GM19452 (cell line): ENCODE data around the gene NEDD9.

ENCODE experiments used
- ATAC-seq: cut with Tn5 transposase; IDR thresholded peaks from one replicate; pipeline ENCODE4 v1.9.1; 2021; ENCODE audit not compliant: unreplicated experiment

NEDD9 gene

DNA sequence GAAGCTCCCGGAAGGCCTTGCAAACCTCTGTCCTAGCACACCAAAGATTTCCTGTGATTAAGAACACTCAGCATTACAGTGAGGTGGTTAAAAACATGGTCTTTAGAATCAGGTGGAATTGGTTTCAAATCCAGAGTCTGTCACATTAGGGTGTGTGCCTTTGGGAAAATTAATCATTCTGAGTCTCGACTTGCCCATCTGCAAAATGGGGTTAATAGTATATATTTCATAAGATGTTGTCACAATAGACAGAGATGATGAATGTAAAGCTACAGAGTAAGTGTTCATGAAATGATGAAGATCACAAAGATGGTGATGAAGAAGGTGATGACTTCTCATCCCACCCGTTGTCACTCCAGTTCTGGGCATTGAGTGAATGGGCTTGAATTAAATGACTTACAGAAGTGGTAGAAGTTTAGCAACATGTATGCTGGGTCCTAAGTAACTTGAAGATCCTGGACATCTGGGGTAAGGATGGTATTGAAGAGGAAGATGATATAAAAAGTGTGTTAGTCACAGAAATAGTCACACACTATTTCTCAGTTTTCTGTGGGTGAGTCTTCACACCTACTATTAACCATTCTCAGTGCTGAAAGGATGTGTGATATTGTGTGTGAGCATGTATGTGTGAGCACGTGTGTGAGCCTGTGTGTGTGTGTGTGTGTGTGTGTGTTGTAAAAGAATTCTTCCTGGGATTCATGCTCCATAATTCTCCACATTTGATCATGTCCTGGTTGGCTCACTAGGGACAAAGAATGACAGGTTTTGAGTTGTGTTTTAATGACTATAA lies 28.0 kb upstream of the NEDD9 start:
- ATAC-seq: no peak

DNA sequence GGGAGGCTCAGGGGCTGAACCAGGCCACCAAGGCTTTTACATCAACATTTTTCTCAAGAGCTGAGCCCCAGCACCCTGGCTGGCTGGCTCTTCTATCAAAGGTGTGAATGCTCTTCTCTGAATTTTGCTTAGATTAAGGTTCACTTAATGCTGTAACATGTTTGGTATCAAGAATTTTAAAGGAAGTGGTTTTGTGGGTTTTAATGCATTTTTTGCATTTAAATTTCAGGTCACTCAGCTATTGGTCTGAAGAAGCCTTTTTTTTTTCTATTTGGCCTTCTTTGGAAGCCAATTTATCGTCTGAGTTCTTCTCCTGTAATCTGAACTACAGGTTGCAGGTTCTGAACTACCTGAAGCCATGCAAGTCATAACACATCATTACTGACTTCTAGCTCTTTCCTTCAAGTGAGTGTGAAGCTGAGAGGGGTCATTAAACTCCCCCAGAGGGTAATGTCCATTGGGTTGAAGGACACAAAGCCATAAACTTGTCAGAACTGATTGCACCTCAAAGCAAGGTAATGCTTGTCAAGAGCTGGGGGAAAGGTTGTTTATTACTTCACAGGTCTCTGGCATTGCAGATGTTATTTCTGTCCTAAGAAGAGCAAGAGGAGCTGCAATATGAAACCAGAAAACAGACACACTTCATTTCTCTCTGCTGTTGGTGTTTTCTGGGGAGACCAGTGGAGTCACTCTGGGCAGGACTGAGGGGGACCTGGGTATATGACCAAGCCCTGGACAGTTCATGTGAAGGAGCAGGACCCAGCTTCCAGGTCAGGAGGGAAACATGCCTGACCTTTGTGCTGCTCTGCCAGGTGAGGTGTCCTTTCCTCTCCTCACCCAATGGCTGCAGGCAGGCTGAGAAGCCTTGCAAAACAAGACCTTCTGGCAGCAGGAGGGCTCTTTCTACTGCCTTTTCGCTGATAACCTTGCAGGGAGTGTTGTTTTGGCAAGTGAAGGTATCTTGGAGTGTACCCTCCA lies 26.1 kb upstream of the NEDD9 start:
- peak; percentile 52 for ATAC-seq

DNA sequence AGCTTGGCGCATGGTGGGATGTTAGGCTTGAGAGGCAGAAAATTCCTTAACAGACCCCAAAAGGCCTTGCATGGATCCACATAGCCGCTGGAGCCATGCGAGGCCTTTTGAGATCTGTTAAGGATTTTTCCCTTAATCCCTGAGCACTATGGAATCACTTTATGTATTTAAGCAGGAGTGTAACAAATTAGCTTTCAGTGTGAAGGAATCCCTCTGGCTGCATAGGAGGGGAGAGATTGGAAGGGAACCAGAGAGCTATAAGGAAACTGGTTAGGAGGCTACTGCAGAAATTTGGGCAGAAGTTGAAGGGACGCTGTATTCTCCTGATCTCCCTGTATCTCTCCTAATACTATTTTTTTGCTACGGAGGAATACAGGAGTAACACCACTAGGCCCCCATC lies 23.1 kb upstream of the NEDD9 start:
- ATAC-seq: no peak

DNA sequence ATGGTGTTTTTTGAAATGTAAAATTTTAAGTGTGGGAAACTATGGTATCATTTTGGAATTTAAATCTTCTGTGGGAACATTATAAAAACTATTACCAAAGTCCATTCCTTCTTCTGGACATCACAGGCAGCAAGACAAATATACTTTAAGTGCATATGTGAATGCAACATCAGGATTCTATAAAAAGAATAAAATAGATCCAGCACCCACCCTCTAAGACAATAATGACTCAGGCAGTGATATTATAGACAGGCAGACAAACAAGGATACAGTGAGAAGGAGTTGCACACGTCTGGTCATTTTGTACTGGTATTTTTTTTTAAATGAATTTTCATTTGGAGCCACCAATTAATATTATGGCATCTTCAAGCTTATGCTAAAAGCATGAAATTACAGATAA lies 21.1 kb upstream of the NEDD9 start:
- no peak for ATAC-seq

DNA sequence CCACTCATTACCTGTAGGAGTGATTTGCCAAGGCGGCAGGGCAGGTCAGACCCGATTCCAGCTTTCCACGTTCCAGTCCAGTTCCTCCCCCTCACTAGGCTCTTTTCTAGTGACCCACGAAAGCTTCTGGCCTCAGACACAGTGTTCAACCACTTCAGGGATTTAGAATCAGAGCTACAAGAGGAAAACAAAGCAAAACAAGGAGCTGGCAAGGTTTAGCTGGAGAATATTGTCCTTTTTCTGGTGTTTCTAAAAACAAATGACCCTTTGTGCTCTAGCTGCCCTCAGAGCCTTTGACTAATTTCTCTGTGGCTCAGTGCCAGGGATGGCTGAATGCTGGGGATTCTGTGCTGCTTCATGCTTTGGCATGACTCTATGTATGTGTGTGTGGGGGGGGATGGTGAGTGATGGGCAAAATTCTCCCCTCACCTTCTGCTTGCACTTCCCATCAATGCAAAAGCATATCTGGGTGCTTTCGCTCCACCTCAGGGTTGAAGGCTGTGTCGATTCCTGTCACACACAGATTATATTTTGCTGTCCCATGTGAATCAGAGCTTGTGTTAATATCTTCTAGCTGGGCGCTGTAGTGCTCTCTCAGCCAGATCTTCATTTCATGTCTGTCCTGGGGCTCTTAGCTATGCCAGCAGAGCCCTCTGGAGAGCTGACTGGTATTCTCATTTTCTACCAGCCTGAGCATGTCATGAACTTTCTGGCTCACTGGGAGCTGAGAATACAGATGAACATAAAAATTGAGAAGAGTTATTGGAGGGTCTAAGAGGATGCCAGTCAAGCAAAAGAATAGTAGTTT lies 19.3 kb upstream of the NEDD9 start:
- ATAC-seq: no peak

DNA sequence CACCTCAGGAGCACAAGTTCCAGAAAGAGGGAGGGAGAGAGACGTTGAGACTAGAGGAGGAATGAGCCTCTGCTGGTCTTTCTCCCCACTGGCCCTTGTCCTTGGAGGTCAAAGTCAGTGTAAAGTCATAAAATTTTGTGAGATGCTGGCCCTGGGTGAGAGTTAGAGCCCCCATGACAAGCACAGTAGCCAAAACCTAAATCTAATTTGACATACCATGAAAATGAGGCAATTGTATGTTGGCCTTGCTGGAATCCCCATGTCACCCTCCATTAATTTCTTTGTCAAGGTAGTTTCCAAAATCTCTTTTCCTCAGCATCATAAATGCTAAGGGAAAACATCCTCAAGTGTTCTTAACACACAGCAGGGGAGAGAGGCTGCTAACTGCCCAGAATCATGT lies 17.6 kb upstream of the NEDD9 start:
- no peak for ATAC-seq

DNA sequence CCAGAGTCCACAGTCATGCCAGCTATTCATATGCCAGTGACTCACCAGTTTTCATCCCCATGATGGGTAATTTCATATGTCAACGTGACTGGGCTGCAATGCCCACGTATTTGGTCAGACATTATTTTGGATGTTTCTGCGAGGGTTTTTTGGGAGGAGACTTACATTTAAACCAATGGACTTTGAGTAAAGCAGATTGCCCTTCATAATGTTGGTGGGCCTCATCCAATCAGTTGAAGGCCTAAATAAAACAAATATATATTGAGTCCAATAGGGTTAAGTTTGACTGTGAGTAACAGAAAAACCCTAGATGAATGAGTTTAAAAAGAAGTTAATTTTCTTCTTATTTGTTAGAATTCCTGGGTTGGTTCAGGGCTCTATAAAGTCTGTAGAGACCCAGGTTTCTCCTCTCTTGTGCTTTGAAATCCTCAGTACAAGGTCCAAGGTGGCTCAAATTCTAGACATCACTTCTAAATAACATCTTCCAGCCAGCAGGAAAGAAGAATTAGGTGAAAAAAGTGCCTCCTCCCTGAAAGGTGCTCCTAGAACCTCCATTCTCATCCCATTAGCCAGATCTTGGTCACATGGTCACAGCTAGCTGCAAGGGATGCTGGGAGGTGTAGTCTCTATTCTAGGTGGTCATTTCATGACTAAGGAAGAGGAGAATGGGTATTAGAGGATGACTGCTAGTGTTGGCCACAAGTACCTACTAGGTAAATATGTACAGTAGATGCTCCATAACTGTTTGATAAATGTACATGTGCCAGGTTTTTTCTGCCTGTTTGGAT lies 16.7 kb upstream of the NEDD9 start:
- ATAC-seq: no peak

DNA sequence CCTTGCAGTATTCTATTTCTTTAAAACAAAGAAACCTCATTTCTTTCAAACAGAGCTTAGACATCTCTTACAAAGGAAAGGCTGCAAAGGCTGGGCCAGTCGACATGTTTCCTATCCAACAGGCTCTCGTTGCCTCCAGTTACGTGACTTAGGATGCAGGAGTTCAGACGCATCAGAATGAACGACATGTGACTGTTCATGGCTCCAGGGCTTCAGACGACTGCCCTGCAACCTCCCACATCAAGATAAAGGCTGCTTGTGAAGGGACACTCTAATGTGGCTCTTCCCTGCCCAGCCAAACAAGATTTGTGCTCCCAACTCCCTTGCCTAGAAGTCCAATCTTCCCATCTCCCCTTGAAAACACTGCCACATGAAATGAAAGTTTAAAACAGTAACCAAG lies 14.3 kb upstream of the NEDD9 start:
- no peak for ATAC-seq

DNA sequence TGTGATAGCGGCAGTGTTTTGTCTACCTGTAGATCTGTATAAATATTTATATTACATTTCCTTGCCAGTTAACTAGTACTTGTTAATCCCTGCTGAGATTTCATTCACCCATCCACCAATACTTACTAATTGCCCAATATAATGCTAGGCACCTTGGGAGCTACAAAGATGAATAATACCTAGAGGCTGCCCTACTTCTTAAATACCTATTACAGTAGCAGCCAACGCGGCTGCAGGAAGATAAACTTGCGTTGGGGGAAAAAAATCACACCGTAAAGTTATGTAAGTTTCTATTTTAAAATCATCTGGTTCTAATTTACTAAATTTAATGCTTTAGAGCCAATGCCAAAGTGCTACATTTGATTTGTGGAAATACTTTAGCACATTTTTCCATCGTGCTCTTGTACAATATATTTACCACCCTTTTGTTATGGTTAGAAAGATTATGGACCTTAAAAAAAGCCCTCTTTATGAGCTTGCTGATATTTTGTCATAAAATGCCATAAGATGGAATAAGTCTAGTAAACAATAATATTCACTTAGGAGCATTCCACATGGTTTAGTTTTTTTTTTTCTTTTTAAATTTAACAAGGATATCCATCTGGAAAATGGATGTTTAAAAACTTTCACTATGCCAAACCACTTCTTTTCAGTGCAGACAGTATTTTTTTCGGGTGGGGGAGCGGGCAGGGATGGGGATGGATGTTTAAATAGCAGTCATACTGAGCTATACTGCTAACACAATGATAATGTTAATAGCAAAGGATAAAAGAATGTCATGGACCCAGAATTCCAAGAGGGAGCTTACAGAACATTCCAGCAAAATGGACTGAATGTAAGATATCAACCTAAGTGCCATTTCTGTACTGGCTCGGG lies 13.2 kb upstream of the NEDD9 start:
- ATAC-seq: no peak

DNA sequence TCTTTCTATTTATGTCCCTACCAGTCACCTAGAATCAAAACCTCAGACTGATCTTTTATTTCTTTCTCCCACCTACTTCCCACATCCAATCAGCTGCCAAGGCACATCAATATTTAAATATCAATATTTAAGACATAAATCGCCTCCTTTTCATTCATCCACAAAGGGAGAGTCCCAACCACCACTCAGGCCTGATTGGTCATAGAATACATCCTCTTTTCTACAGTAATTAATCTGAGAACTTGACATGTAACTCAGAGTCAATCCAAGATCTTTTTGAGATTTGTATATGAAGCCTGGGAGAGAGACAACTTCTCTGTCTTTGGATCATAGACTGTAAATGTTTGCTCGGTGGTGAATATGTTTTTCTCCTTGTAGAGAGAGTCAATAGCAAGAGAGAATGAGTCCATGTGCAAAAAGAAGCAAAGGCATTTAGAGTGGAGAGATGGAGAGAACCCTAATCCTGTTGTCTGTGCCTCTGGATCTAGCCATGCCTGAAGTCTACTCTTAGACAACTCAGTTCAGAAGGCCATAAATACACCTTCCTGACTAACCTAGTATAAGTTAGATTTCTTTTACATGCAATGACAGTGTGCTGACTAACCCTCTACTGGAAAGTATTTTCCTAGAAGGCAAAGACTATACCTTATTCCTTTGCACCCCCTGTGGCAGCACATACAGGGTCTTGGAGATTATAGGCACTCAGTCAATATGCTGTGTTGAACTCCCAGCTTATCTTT lies 12.1 kb upstream of the NEDD9 start:
- ATAC-seq: no peak

DNA sequence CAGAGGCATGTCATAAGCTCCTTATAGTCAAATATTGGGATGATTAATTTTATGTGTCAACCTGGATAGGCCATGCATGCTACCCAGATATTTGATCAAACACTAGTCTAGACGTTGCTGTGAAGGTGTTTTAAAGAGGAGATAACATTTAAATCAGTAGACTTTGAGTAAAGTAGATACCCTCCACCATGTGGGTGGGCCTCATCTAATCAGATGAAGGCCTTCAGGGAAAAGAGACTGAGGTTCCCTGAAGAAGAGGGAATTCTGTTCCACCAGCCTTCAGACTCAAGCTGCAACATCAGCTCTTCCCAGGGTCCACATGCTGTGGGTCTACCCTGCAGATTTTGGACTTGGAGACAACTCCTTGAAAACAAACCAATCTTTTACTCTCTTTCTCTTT lies 11.4 kb upstream of the NEDD9 start:
- ATAC-seq: no peak

DNA sequence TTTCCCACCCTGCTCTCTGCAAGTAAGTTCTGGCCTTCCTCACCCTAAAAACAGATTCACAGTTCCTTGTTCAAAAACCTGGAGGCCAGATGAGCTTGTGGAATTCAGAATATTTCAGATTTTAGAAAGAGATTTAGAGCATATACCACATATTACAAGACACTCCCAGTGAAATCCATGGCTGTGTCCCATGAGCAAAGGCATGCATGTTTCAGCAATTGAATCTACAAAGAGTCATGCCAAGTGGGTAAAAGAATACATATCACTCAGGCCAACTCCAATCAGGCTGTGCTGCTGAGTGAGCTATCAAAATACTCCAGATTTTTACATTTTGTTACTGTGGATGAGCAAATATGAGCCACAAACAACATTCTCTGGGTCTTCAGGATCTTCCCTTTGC lies 10.2 kb upstream of the NEDD9 start:
- ATAC-seq: no peak

DNA sequence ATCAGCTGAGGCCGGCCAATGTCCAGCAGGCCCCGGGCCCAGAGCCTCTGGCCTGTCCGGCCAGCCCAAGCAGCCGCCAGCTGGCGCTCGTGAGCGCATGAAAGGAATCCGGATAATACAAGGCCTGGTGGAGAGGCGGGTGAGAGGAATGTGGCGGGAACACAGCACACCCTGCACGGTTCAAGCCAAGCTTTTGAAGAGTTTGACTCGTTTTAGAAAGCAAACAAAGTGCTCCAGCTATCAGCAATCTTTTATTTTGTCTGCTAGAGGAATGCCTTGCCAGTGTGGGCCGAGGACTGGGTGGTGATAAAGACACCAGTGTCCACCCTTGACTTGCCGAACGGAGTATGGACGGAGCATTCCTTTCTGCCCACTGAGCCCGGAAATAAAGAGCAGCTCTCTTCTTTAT lies 9.3 kb upstream of the NEDD9 start:
- ATAC-seq: no peak

DNA sequence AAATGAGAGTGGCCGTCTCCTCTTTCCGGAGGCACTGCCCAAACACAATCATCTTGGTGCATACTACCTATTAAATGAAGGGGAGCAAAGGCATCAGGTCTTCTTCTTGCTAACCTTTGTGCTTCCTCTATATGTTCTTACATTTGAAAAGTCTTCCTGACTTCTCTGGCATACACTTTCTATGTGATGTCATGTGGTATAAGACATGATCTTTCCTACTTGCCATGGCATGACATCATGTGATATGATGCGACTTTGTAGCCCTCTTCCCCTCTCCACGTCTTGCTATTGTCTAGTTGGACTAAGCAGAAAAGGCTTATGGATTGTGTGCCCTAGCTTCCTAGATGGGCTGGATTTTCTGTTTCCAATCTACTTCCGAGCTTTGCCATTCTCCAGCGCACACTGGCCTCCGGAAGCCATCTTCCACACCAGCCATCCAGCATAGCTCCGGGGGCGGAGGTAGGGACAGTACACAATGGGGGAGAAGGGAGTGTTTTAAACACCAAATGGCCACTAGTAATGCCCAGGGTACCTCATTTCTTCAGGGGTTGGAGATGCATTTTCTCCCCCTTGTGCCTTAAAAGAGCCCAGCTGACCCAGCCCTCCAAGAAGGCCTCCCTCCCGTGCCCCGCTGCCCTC lies 8.8 kb upstream of the NEDD9 start:
- no peak for ATAC-seq

DNA sequence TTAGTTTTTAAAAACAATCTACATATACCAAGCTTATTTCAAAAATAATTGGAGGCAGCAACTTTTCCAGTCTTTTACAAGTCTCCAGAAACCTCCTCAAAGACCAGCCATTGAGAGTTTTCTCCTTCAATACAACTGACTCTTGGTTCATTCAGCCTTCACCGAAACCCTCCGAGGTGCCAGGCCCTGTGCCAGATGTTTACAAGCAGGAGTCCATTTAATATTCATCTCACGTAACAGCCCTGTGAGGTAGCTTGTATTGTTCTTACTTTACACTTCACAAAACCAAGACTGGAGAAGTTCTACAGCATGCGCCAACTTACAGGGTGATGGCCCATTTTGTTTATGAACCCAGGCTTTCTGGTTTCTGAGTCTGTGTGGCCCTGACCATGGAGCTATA lies 5.5 kb upstream of the NEDD9 start:
- ATAC-seq: no peak

DNA sequence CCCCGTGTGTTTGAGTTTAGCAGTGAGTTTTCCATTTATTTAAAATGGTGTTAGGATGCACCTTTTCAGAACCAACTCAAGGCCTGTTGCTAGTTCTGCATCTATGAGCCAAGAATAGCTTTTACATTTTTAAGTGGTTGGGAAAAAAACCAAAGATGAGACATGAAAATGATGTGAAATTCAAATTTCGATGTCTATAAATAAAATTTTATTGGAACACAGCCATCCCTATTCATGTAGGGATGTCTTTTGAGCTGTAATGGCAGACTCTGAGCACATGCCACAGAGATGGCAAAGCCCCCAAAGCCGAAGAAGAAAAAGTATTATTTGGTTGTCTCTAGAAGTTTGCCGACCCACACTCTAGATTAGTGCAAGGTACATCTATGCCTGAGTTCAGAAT lies 5.0 kb upstream of the NEDD9 start:
- no peak for ATAC-seq

DNA sequence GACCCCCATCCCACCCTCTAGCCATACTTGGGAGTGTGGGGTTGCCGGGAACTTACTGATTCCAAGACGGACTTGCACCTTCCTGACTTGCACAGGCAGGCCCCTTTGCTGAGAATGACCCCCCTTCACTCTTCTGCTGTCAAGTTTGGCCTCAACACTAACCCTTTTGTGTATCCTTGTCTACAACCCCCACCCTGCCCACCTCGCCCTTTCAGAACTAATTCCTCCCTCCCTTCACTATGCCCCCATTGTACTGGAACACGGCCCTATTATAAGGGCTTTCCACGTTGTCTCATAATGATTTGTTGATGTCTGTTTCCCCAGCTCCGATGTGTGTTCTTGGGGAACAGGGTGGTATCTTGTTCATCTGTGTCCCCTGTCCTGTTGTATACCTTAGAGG lies 4.4 kb upstream of the NEDD9 start:
- ATAC-seq: no peak

DNA sequence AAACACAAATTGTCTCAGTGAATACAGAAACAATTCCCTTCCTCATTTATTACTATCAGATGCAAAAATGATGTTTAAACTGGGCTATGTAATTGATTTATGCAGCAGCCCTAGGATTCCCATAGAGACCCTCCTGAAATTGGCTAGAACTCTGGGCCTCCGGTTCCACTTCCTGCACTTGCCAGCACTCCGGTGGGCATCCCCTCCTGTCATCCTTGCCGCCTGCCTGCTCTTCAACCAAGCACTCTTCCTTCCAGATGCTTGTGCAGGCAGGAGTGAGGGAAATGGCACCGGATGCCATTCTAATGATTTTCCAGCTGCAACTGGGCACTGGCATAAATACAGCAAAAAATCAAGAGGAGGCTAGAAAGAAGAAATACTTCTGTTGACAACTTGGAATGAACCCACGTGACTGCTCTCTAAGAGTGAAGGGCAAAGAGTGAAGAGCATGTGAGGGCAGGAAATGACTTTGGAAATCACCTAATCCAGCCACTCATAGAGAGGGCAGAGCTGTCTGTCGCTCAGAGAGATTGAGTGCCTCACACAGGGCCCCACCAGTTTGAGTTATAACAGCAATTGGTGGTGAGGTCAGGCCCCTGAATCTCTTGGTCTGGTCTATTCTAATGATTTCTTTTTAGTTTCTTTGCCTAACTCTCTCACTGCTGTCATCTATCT lies 3.7 kb upstream of the NEDD9 start:
- ATAC-seq: no peak
